Ascending aorta (tissue), 2 donors: ENCODE results near the gene DPYD. TPM values are rescaled to one million over a fixed set of nuclear protein-coding genes. Genes with fewer than 3 reads are reported as not detected.

Source experiments
- DNase-seq, 2 donors: peaks; one replicate each; pipeline ENCODE4 v3.0.0-alpha.2; 2019; ENCODE audit warnings: low spot score in 2 of 2
- H3K27ac ChIP-seq, 2 donors: fragments of 200-600 bp; sonication (generic); one replicate each; pipeline ENCODE4 v1.5.1; 2016 to 2017; ENCODE audit warnings: mild to moderate bottlenecking in 1 of 2
- H3K27me3 ChIP-seq: fragments of 200-600 bp; sonication (generic); one replicate; pipeline ENCODE4 v1.5.1; 2017
- H3K36me3 ChIP-seq, 2 donors: fragments of 200-600 bp; sonication (generic); one replicate each; pipeline ENCODE4 v1.5.1; 2016
- H3K4me1 ChIP-seq, 2 donors: fragments of 200-600 bp; sonication (generic); one replicate each; pipeline ENCODE4 v1.5.1; 2016 to 2017; ENCODE audit warnings: mild to moderate bottlenecking in 1 of 2
- H3K4me3 ChIP-seq, 2 donors: fragments of 200-600 bp; sonication (generic); one replicate each; pipeline ENCODE4 v1.5.1; 2016 to 2017; ENCODE audit warnings: mild to moderate bottlenecking in 1 of 2
- H3K9me3 ChIP-seq, 2 donors: fragments of 200-600 bp; sonication (generic); one replicate each; pipeline ENCODE4 v1.5.1; 2016
- intact Hi-C: fragments of 100-400 bp; cut with DNase I; formaldehyde crosslinking; loops from one replicate; pipeline ENCODE4 v1.15.1; 2023
- total RNA-seq: library from RNA; depleted of rRNA; stranded (reverse); fragments of >200 nt; gene quantifications from one replicate; pipeline ENCODE4 v1.1.0, GENCODE V29; 2016
- TF ChIP-seq, protein P1 (sequence below), 3 experiments: fragments of 200-600 bp in 2 of 3; fragments of 450-650 bp in 1 of 3; sonication (generic) in 2 of 3; IDR thresholded peaks; one replicate each; pipeline ENCODE4 v1.5.1; 2016 to 2019; ENCODE audit warnings: antibody characterized with exemption in 3 of 3, mild to moderate bottlenecking in 1 of 3, moderate library complexity in 1 of 3

Gene DPYD
- total RNA-seq, 1 donor from 2014 or later: 22.9 TPM

- no peak overlapping the region for H3K4me3 ChIP-seq
- intact Hi-C loops: no loop called here
- TF ChIP-seq, protein P1, sequence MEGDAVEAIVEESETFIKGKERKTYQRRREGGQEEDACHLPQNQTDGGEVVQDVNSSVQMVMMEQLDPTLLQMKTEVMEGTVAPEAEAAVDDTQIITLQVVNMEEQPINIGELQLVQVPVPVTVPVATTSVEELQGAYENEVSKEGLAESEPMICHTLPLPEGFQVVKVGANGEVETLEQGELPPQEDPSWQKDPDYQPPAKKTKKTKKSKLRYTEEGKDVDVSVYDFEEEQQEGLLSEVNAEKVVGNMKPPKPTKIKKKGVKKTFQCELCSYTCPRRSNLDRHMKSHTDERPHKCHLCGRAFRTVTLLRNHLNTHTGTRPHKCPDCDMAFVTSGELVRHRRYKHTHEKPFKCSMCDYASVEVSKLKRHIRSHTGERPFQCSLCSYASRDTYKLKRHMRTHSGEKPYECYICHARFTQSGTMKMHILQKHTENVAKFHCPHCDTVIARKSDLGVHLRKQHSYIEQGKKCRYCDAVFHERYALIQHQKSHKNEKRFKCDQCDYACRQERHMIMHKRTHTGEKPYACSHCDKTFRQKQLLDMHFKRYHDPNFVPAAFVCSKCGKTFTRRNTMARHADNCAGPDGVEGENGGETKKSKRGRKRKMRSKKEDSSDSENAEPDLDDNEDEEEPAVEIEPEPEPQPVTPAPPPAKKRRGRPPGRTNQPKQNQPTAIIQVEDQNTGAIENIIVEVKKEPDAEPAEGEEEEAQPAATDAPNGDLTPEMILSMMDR (IDR thresholded peaks at IDR 0.05): no peak
- DNase-seq: no peak
- H3K36me3 ChIP-seq: no peaks in the 10 kb centered on the region
- H3K27me3 ChIP-seq: no peaks in the 10 kb centered on the region
- H3K27ac ChIP-seq: no peak overlapping the region
- no peaks in the 10 kb centered on the region for H3K4me1 ChIP-seq
- no peaks in the 10 kb centered on the region for H3K9me3 ChIP-seq
Measured at GRCh38 chr1:97824200-97824599, 96.6 kb downstream of the DPYD start.

- DNase-seq: no peak
- H3K36me3 ChIP-seq: no peaks in the 10 kb centered on the region
- H3K27ac ChIP-seq: no peak overlapping the region
- intact Hi-C loops: no loop called here
- no peak overlapping the region for H3K4me3 ChIP-seq
- no peaks in the 10 kb centered on the region for H3K4me1 ChIP-seq
- no peaks in the 10 kb centered on the region for H3K27me3 ChIP-seq
- no peaks in the 10 kb centered on the region for H3K9me3 ChIP-seq
- TF ChIP-seq, protein P1 (IDR thresholded peaks at IDR 0.05): peak in 1 of 3 experiments; percentile 35
Measured at GRCh38 chr1:97820470-97821188, 100.2 kb downstream of the DPYD start.

- H3K36me3 ChIP-seq: no peaks in the 10 kb centered on the region
- no peak overlapping the region for H3K27ac ChIP-seq
- no peak overlapping the region for H3K4me3 ChIP-seq
- TF ChIP-seq, protein P1 (IDR thresholded peaks at IDR 0.05): no peak
- intact Hi-C loops: no loop called here
- no peak for DNase-seq
- H3K27me3 ChIP-seq: no peaks in the 10 kb centered on the region
- no peaks in the 10 kb centered on the region for H3K4me1 ChIP-seq
- no peaks in the 10 kb centered on the region for H3K9me3 ChIP-seq
Measured at GRCh38 chr1:97816927-97817326, 103.9 kb downstream of the DPYD start.

GRCh38 chr1:97814804-97815203 lies 106.0 kb downstream of the DPYD start:
- H3K4me1 ChIP-seq: no peaks in the 10 kb centered on the region
- no peak overlapping the region for H3K27ac ChIP-seq
- DNase-seq: no peak
- no peaks in the 10 kb centered on the region for H3K27me3 ChIP-seq
- TF ChIP-seq, protein P1 (IDR thresholded peaks at IDR 0.05): no peak
- H3K36me3 ChIP-seq: no peaks in the 10 kb centered on the region
- intact Hi-C loops: no loop called here
- no peak overlapping the region for H3K4me3 ChIP-seq
- no peaks in the 10 kb centered on the region for H3K9me3 ChIP-seq

DNA sequence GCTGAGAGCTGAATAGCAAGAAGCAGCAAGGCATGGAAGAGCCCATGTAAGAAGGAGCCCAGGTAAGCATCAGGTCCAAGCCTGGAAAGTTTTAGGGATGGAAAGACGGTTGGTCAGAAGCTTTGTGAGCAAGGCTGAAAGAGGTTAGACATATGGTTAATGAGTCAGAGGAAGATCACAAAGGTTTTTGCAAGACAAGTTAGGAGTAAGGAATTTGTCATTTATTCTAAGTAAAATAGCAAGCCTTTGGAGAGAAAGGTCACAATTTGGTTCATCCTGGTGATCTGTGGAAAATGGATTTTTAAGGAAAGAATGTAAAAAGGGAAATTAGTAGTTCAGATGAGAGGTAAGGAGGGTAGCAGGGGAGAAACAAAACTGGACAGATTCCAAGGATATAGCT lies 106.7 kb downstream of the DPYD start:
- H3K36me3 ChIP-seq: no peaks in the 10 kb centered on the region
- H3K27ac ChIP-seq: no peak overlapping the region
- TF ChIP-seq, protein P1 (IDR thresholded peaks at IDR 0.05): no peak
- no peak overlapping the region for H3K4me3 ChIP-seq
- H3K27me3 ChIP-seq: no peaks in the 10 kb centered on the region
- H3K9me3 ChIP-seq: no peaks in the 10 kb centered on the region
- DNase-seq: no peak
- intact Hi-C loops: no loop called here
- H3K4me1 ChIP-seq: no peaks in the 10 kb centered on the region
